HepG2 (cell line): ENCODE data around the gene HES3. TPM values are rescaled to one million over a fixed set of nuclear protein-coding genes. Genes with fewer than 3 reads are reported as not detected.

ENCODE experiments used
- ATAC-seq: fragments of 200-7000 bp; cut with Tn5 transposase; 3 replicates; pipeline ENCODE4 v1.9.1; 2020; ENCODE audit warnings: mild to moderate bottlenecking, moderate library complexity
- BruUV-seq: library from RNA; stranded (reverse); fragments of 400-500 nt; replicated peaks from 2 replicates; lab custom pipeline; 2021; lab: Mats Ljungman, UMichigan
- CTCF ChIA-PET: fragments of 300-600 bp; formaldehyde crosslinking; extraction: SDS; loops from one replicate; lab custom pipeline; 2021; ENCODE audit warnings: low total read pairs, inconsistent platforms, low intra/inter-chr PET ratio; lab: Yijun Ruan, JAX
- POLR2A ChIA-PET: fragments of 350-600 bp; sonication (Branson Sonifier 250); formaldehyde crosslinking; loops from one replicate; lab custom pipeline; 2020; ENCODE audit warnings: antibody characterized with exemption, inconsistent platforms; lab: Yijun Ruan, JAX
- DNase-seq: peaks from one replicate; pipeline ENCODE4 v3.0.0-alpha.2; 2015; ENCODE audit warnings: low spot score
- FAIRE-seq: peaks from 3 replicates; lab custom pipeline; 2011; peaks lifted over from hg19 to GRCh38; lab: Jason Lieb, UNC
- H2AFZ ChIP-seq: one replicate; pipeline ENCODE4 v1.6.1; 2011; ENCODE audit warnings: low read length, inconsistent platforms
- H3K27ac ChIP-seq: fragments of 300-600 bp; 3 replicates; pipeline ENCODE4 v1.8.0; 2011; ENCODE audit warnings: mixed run types, mild to moderate bottlenecking, mixed read lengths, low read length, inconsistent platforms; ENCODE audit not compliant: insufficient read depth; ENCODE audit errors: extremely low read length
- H3K27me3 ChIP-seq, 2 experiments: fragments of 200-600 bp in 1 of 2; 2 replicates in 1 of 2; 3 replicates in 1 of 2; pipeline versions ENCODE4 v1.6.0 to v1.8.0; 2011; ENCODE audit warnings: low read length in 2 of 2, mild to moderate bottlenecking in 2 of 2, moderate library complexity in 2 of 2, inconsistent platforms in 1 of 2; ENCODE audit not compliant: insufficient read depth in 2 of 2, control insufficient read depth in 1 of 2
- H3K36me3 ChIP-seq, 2 experiments: fragments of 200-600 bp in 1 of 2; replicated peaks in 1 of 2; 2 replicates in 1 of 2; 3 replicates in 1 of 2; pipeline versions ENCODE4 v1.5.1 to v1.8.0; 2011; ENCODE audit warnings: low read length in 2 of 2, inconsistent platforms in 1 of 2; ENCODE audit not compliant: insufficient read depth in 2 of 2, control insufficient read depth in 1 of 2
- H3K4me1 ChIP-seq: 2 replicates; pipeline ENCODE4 v1.5.1; 2012; ENCODE audit warnings: low read length, inconsistent platforms; ENCODE audit not compliant: insufficient read depth
- H3K4me2 ChIP-seq: 2 replicates; pipeline ENCODE4 v1.6.0; 2011; ENCODE audit warnings: low read depth, low read length, inconsistent platforms
- H3K4me3 ChIP-seq, 3 experiments: fragments of 200-600 bp in 1 of 3; sonication (generic), shearing (Covaris generic) in 1 of 3; replicated peaks in 1 of 3; 2 replicates each; pipeline ENCODE4 v1.5.1; 2011 to 2016; ENCODE audit warnings: low read length in 3 of 3, inconsistent platforms in 2 of 3, low read depth in 2 of 3, mild to moderate bottlenecking in 2 of 3, control low read depth in 1 of 3, mixed read lengths in 1 of 3; ENCODE audit not compliant: insufficient read depth in 1 of 3
- H3K79me2 ChIP-seq: one replicate; pipeline ENCODE4 v1.6.1; 2011; ENCODE audit warnings: low read length, inconsistent platforms; ENCODE audit not compliant: insufficient read depth
- H3K9ac ChIP-seq: 2 replicates; pipeline ENCODE4 v1.6.0; 2011; ENCODE audit warnings: mild to moderate bottlenecking, low read depth, low read length, inconsistent platforms; ENCODE audit not compliant: insufficient read depth
- H3K9me3 ChIP-seq: 2 replicates; pipeline ENCODE4 v1.5.1; 2012; ENCODE audit warnings: mild to moderate bottlenecking, low read length
- H4K20me1 ChIP-seq: 2 replicates; pipeline ENCODE4 v1.6.0; 2011; ENCODE audit warnings: inconsistent platforms, mild to moderate bottlenecking, low read length, moderate library complexity; ENCODE audit not compliant: insufficient read depth
- PHF8 ChIP-seq: sonication (generic); formaldehyde crosslinking; IDR thresholded peaks from 2 replicates; pipeline ENCODE4 v1.5.0; 2020; ENCODE audit warnings: missing genetic modification reagents
- ZNF580 ChIP-seq: IDR thresholded peaks from 2 replicates; pipeline ENCODE4 v1.6.1; 2016; ENCODE audit warnings: low read depth, borderline replicate concordance
- ZSCAN30 ChIP-seq: sonication (generic); formaldehyde crosslinking; IDR thresholded peaks from 2 replicates; pipeline ENCODE4 v1.5.0; 2020; ENCODE audit warnings: mild to moderate bottlenecking, missing genetic modification reagents
- WGBS: methylation state at CpG from one replicate; pipeline ENCODE4 v1.1.6; 2017; ENCODE audit warnings: low lambda C conversion rate; 5-methylcytosine and 5-hydroxymethylcytosine counted together
- in situ Hi-C: cut with HindIII; loops from 2 replicates; pipeline ENCODE4 v1.10.0; 2017; ENCODE audit warnings: low pct_unique_long_range_greater_than_20kb; ENCODE audit not compliant: extremely low pct_ligation_motif_present
- intact Hi-C: fragments of 100-400 bp; cut with micrococcal nuclease; formaldehyde crosslinking; loops from one replicate; pipeline ENCODE4 v1.10.0; 2022; ENCODE audit not compliant: unreplicated experiment
- polyA plus RNA-seq, 8 experiments: library from polyadenylated mRNA; depleted of rRNA in 3 of 8; stranded (reverse) in 7 of 8; unstranded in 1 of 8; fragments of >200 nt; fragmentation: Illumina TruSeq in 4 of 8; extraction: Trizol in 4 of 8; gene quantifications; 2 replicates each; pipeline versions ENCODE4 v1.2.1 to v1.2.3, GENCODE V29; 2011 to 2016; ENCODE audit warnings: low read depth in 4 of 8, missing spikeins in 1 of 8, mixed read lengths in 1 of 8; ENCODE audit not compliant: insufficient read depth in 1 of 8
- total RNA-seq, 5 experiments: library from RNA; depleted of rRNA; stranded (reverse); fragments of >200 nt; fragmentation: Illumina TruSeq; extraction: Trizol; gene quantifications; 2 replicates each; pipeline ENCODE4 v1.2.3, GENCODE V29; 2016; ENCODE audit warnings: low read depth in 1 of 5
- TF ChIP-seq, protein P1 (sequence below): sonication (generic); formaldehyde crosslinking; IDR thresholded peaks from 2 replicates; pipeline ENCODE4 v1.5.1; 2020; ENCODE audit warnings: mild to moderate bottlenecking, missing genetic modification reagents, borderline replicate concordance

Gene HES3
- total and polyA plus RNA-seq, 2 of the 13 experiments (the other 11 are each of a cell fraction or from before 2014, with no cell fraction given), result not detected

DNA sequence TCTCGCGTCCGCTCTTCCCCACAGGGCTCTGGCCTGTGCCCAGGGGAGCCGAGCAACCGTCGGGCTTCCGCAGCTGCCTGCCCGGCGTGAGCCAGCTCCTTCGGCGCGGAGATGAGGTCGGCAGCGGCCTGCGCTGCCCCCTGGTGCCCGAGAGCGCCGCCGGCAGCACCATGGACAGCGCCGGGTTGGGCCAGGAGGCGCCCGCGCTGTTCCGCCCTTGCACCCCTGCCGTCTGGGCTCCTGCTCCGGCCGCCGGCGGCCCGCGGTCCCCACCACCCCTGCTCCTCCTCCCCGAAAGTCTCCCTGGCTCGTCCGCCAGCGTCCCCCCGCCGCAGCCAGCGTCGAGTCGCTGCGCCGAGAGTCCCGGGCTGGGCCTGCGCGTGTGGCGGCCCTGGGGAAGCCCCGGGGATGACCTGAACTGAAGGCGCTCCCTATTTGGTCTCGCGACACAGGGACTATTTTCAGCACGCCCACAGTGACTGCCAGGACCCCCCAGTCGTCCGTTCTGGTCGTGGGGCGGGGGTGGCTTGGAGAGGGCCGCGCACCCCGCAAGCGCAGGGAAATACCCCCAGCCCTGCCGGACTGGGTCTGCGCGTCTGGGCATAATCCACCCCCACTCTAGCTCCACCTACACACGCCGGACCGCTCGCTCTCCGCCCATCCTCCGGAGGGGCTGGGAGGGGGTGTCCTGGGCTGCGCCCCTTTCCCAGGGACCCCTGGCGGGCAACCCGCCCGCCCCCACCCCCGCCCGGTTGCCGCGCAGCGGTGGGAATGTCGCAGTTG lies 1.3 kb downstream of the HES3 start (continued):
- TF ChIP-seq ZNF580, result peak; percentile 100
- TF ChIP-seq, protein P1, sequence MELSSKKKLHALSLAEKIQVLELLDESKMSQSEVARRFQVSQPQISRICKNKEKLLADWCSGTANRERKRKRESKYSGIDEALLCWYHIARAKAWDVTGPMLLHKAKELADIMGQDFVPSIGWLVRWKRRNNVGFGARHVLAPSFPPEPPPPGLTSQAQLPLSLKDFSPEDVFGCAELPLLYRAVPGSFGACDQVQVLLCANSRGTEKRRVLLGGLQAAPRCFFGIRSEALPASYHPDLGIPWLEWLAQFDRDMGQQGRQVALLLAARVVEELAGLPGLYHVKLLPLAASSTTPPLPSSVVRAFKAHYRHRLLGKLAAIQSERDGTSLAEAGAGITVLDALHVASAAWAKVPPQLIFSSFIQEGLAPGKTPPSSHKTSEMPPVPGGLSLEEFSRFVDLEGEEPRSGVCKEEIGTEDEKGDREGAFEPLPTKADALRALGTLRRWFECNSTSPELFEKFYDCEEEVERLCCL (CRISPR knock-in tag), result peak; percentile 98; the same call in 1 of the 2 replicates

DNA sequence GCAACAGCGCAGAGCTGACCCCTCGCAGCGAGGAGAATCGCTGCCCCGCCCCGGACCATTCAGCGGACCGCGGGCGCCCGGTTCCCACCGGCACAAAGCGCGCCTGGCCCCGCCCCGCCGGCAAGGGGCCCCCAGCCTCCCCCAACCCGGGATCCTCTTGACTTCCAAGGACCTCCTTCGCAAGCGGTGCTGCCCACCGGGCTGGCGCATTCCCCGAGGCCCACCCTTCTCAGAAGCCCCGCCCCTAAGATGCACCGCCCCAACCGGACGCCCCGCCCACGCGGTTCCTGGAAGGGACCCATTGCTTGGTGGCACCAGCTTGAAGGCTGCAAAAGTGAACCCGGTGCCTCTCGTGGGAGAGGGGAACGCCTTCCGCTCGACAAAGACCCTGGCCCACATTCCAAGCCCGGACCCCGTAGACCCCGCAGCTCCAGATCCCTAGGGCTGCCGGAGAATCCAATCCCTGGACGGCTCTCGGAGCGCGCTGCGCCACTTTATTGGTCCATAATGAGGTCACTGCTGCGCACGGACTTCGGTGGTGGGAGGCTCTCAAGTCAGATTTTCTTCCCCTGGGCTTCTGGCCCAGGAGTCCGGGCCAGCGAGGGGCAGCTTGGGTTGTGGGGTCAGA lies 2.0 kb downstream of the HES3 start:
- H3K79me2 ChIP-seq, result no peaks in the 10 kb centered on the region
- no peak overlapping the region for H3K9ac ChIP-seq
- TF ChIP-seq PHF8 (CRISPR knock-in tag) (0 out of 2 replicates have a peak, but pooled peaks have one; percentile 8), ZSCAN30 (CRISPR knock-in tag) (no peak)
- no peak overlapping the region for H3K27ac ChIP-seq
- no TSS peak for BruUV-seq
- no peak for DNase-seq
- H3K36me3 ChIP-seq, result no peaks in the 10 kb centered on the region
- no peak for FAIRE-seq
- intact Hi-C loops (loop anchor here (2.0 to 10.0 kb wide), 3 partner anchors 35 to 146 kb away; partner anchors contain the start of gene ACOT7), in situ Hi-C loops (loop anchor here (5.0 to 10.0 kb wide), 3 partner anchors 36 to 169 kb away; partner anchors contain the start of gene HES2)
- peak; percentile 6; the same call in 1 of the 3 replicates for ATAC-seq
- H3K9me3 ChIP-seq, result no peaks in the 10 kb centered on the region
- peak overlapping the region in 2 of 3 experiments; percentile 27 to 44; a peak in 3 of 6 replicates for H3K4me3 ChIP-seq
- CTCF ChIA-PET, result interaction anchor here (0.9 to 3.4 kb wide), 5 partner anchors 19 to 97 kb away, joined by 4 to 39 read pairs (median 7); partner anchors contain the start of gene RNF207
- POLR2A ChIA-PET, result interaction anchor here (1.1 to 1.7 kb wide), 3 partner anchors 40 to 98 kb away, joined by 3 to 4 read pairs (median 3); no protein-coding TSS in a partner anchor
- peaks cover 17 to 68% of the 10 kb centered on the region in 2 experiments for H3K27me3 ChIP-seq
- 0 out of 2 replicates have a peak, but pooled peaks cover 5% of the 10 kb centered on the region for H4K20me1 ChIP-seq
- no peak overlapping the region for H2AFZ ChIP-seq
- peak overlapping the region; percentile 50 for H3K4me2 ChIP-seq
- H3K4me1 ChIP-seq, result peaks cover 34% of the 10 kb centered on the region
- WGBS, result 30% methylated on average over 2 of the region's 49 CpGs
